Nephron (organoid): Measurements from ENCODE around the gene C1QB.
"Not testable (repeated sequence)": the region's sequence is repeated elsewhere in the genome, so short reads cannot be mapped to it uniquely, and the experiment has no call there.

Experiments used
- H3K27ac Mint-ChIP-seq, 3 experiments: 2 replicates each; pipeline ENCODE4 v1.8.0; 2020; ENCODE audit warnings: mixed read lengths in 3 of 3, mild to moderate bottlenecking in 2 of 3, moderate library complexity in 1 of 3
- H3K27me3 Mint-ChIP-seq: 2 replicates; pipeline ENCODE4 v1.8.0; 2021; ENCODE audit warnings: low read depth, mild to moderate bottlenecking, moderate library complexity, mixed read lengths
- H3K36me3 Mint-ChIP-seq: 2 replicates; pipeline ENCODE4 v1.8.0; 2020; ENCODE audit warnings: low read depth, mixed read lengths
- H3K4me1 Mint-ChIP-seq: 2 replicates; pipeline ENCODE4 v1.8.0; 2020; ENCODE audit warnings: mixed read lengths
- H3K4me3 Mint-ChIP-seq, 3 experiments: 2 replicates each; pipeline ENCODE4 v1.8.0; 2020; ENCODE audit warnings: mild to moderate bottlenecking in 3 of 3, mixed read lengths in 3 of 3, moderate library complexity in 2 of 3
- H3K9me3 Mint-ChIP-seq: 2 replicates; pipeline ENCODE4 v1.8.0; 2020; ENCODE audit warnings: mixed read lengths
- TF ChIP-seq, protein P1 (sequence below), 3 experiments: fragments of 200-600 bp; sonication (generic); IDR thresholded peaks; one replicate each; pipeline ENCODE4 v1.5.0; 2021; ENCODE audit warnings: antibody characterized with exemption in 3 of 3; ENCODE audit not compliant: unreplicated experiment in 3 of 3

The C1QB gene

GRCh38 chr1:22697980-22698379 lies 44.9 kb downstream of the C1QB start:
- H3K36me3 Mint-ChIP-seq, result no peaks in the 10 kb centered on the region
- TF ChIP-seq, protein P1, sequence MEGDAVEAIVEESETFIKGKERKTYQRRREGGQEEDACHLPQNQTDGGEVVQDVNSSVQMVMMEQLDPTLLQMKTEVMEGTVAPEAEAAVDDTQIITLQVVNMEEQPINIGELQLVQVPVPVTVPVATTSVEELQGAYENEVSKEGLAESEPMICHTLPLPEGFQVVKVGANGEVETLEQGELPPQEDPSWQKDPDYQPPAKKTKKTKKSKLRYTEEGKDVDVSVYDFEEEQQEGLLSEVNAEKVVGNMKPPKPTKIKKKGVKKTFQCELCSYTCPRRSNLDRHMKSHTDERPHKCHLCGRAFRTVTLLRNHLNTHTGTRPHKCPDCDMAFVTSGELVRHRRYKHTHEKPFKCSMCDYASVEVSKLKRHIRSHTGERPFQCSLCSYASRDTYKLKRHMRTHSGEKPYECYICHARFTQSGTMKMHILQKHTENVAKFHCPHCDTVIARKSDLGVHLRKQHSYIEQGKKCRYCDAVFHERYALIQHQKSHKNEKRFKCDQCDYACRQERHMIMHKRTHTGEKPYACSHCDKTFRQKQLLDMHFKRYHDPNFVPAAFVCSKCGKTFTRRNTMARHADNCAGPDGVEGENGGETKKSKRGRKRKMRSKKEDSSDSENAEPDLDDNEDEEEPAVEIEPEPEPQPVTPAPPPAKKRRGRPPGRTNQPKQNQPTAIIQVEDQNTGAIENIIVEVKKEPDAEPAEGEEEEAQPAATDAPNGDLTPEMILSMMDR (IDR thresholded peaks at IDR 0.05; ENCODE audit: unreplicated experiment in 3 of 3), result no peak
- peaks cover 17% of the 10 kb centered on the region for H3K27me3 Mint-ChIP-seq
- H3K27ac Mint-ChIP-seq, result peak overlapping the region in 1 of 3 experiments; percentile 52
- no peak overlapping the region for H3K4me3 Mint-ChIP-seq
- H3K9me3 Mint-ChIP-seq, result no peaks in the 10 kb centered on the region
- H3K4me1 Mint-ChIP-seq, result no peaks in the 10 kb centered on the region

DNA sequence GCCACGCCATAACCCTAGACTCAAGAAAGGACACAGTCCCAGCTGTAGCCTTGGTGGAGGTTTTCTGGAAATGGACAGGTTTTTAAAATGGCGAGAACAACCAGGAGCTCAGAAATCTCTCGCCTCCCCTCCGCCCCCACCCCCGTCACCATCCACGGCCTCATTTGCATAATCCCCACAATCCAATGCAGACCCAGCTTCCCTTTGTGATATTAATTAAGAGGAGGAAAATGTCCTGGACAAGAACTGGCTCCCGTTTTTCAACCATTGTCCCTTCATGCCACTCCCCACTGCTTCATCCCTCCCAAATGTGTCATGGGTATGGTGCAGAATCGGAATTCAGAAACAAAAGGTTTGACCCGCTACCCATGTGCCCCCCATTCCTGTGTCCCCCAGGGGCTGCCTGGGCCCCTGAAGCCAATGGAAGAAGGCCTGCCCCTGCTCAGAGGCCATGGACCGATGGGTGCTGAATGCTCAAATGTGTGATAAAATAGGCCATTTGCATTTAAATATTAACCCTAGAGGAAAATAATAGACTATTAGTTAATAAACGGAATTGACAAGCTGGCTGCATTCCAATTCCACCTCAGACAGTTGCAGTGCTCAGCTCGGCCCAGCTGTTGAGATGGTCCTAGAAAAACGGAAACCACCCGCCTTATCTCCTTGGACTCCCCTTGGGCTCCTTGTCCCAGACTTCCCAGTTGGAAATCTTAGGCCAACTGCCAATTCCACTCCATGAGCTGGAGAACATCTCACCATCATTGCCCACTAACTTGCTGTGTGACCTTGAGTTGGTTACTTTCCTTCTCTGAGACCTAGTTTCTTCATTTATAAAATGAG lies 46.9 kb downstream of the C1QB start:
- Mint-ChIP-seq H3K4me1 (no peaks in the 10 kb centered on the region), H3K9me3 (no peaks in the 10 kb centered on the region), H3K27ac (no peak overlapping the region), H3K36me3 (no peaks in the 10 kb centered on the region), H3K27me3 (peaks cover 19% of the 10 kb centered on the region), H3K4me3 (no peak overlapping the region)
- TF ChIP-seq, protein P1 (IDR thresholded peaks at IDR 0.05; ENCODE audit: unreplicated experiment in 3 of 3), result no peak

DNA sequence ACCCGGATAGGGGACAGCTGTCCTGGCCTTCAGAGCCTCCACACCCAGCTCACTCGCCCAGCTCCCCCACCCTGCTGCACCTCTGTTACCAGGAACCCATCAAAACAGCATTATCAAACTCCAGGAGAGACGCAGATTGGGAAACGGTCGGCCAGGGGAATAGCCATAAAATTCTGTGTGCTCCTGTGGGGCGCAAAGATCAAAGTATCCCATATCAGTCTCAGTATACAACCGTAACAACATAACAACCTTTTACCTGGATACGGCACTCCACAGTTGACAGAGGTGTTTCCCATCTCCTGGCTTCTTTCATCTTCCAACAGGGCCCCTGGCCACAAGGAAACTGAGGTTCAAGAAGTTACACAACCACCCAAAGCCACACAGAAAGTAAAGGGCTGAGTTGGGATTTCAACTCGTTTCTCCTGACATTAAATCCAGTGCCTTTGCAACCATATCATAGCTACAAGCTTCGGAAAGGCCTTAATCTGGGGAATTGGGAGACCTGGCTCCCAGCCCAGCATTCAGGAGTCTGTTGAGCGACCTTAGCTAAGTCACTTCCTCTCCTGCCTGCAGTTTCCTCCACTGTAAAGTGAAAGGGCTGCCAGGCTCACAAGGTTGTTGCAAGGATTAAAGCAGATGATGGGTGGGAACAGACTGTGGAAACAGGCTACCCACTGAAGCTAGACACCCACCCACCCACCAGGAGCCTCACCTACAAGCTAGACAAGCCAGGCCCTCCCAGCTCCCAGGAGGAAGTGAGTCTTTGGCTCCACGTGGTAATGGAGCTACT lies 49.5 kb downstream of the C1QB start:
- Mint-ChIP-seq H3K9me3 (no peaks in the 10 kb centered on the region), H3K36me3 (no peaks in the 10 kb centered on the region), H3K27me3 (peaks cover 30% of the 10 kb centered on the region), H3K4me3 (no peak overlapping the region), H3K27ac (no peak overlapping the region), H3K4me1 (no peaks in the 10 kb centered on the region)
- TF ChIP-seq, protein P1 (IDR thresholded peaks at IDR 0.05; ENCODE audit: unreplicated experiment in 3 of 3), result no peak

DNA sequence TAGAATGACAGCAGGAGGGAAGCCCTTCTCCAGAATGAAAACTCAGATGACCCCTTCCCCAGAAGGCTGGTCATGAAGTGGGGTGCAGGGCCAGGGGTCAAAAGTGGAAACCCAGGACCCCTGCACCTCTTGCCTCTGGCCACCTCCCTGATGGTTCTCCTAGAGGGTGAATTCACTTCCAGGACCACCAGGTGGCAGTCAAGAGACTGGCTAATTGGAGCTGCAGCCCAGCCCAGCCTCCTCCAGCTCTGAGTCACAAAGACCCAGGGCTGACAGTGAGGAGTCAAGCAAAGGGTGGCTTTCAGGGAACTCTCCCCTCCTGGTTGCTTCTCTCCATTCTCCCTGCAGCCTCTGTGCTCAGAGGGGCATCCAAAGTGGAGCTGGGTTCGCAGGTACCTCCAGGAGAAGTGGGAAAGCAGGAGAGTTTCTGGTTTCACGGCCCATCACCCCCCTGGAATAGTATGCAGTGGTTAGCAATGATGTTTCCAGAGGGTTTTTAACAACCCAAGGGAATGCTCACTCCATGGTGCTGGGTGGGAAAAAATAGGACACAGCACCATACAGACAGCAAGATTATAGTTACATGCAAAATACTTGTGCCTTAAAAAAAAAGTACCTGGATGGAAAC lies 51.5 kb downstream of the C1QB start:
- Mint-ChIP-seq H3K27me3 (peaks cover 47% of the 10 kb centered on the region), H3K27ac (no peak overlapping the region), H3K9me3 (no peaks in the 10 kb centered on the region), H3K4me1 (peaks cover 12% of the 10 kb centered on the region), H3K36me3 (no peaks in the 10 kb centered on the region), H3K4me3 (no peak overlapping the region)
- TF ChIP-seq, protein P1 (IDR thresholded peaks at IDR 0.05; ENCODE audit: unreplicated experiment in 3 of 3), result peak; percentile 84 to 92 (median 85)

GRCh38 chr1:22705586-22705985 lies 52.5 kb downstream of the C1QB start:
- Mint-ChIP-seq H3K9me3 (no peaks in the 10 kb centered on the region), H3K4me3 (no peak overlapping the region), H3K27ac (no peak overlapping the region), H3K27me3 (peaks cover 45% of the 10 kb centered on the region), H3K36me3 (no peaks in the 10 kb centered on the region), H3K4me1 (peaks cover 15% of the 10 kb centered on the region)
- TF ChIP-seq, protein P1 (IDR thresholded peaks at IDR 0.05; ENCODE audit: unreplicated experiment in 3 of 3), result no peak

- H3K36me3 Mint-ChIP-seq, H3K4me3 Mint-ChIP-seq: not testable (repeated sequence)
These were observed 53.1 kb downstream of the C1QB start for GRCh38 chr1:22706100-22706499.

More at GRCh38 chr1:22706100-22706499, 53.1 kb downstream of the C1QB start:
- H3K4me1 Mint-ChIP-seq, result peaks cover 15% of the 10 kb centered on the region
- H3K9me3 Mint-ChIP-seq, H3K27ac Mint-ChIP-seq: not testable (repeated sequence)
- peaks cover 41% of the 10 kb centered on the region for H3K27me3 Mint-ChIP-seq
